Ovary (tissue), 9 donors: ENCODE data around the gene KRTAP3-1. TPM values are rescaled to one million over a fixed set of nuclear protein-coding genes. Genes with fewer than 3 reads are reported as not detected.
"Not testable (repeated sequence)": the region's sequence is repeated elsewhere in the genome, so short reads cannot be mapped to it uniquely, and the experiment has no call there.

ENCODE experiments used
- DNase-seq, 5 donors: peaks; one replicate each; pipeline ENCODE4 v3.0.0-alpha.2; 2019 to 2020
- H3K27ac ChIP-seq, 2 donors: fragments of 200-600 bp; one replicate each; pipeline versions ENCODE4 v1.5.1 to v1.8.0; 2019 to 2022
- H3K27me3 ChIP-seq: fragments of 200-600 bp; one replicate; pipeline ENCODE4 v1.8.0; 2022
- H3K36me3 ChIP-seq: fragments of 200-600 bp; sonication (generic); one replicate; pipeline ENCODE4 v1.5.1; 2019
- H3K4me1 ChIP-seq: one replicate; pipeline ENCODE4 v1.8.1; 2013; ENCODE audit warnings: mild to moderate bottlenecking, moderate library complexity; ENCODE audit not compliant: insufficient read depth
- H3K4me3 ChIP-seq: fragments of 200-600 bp; sonication (generic); one replicate; pipeline ENCODE4 v1.5.1; 2017
- H3K9me3 ChIP-seq, 2 donors: fragments of 200-600 bp in 1 of 2; sonication (generic) in 1 of 2; one replicate each; pipeline versions ENCODE4 v1.5.1 to v1.8.1; 2013 to 2019; ENCODE audit warnings: mild to moderate bottlenecking in 1 of 2, moderate library complexity in 1 of 2
- EP300 ChIP-seq: sonication (generic); formaldehyde crosslinking; IDR thresholded peaks from one replicate; pipeline ENCODE4 v1.6.1; 2017; ENCODE audit warnings: antibody characterized with exemption
- POLR2A ChIP-seq: fragments of 450-650 bp; IDR thresholded peaks from one replicate; pipeline ENCODE4 v1.6.1; 2017; ENCODE audit warnings: antibody characterized with exemption, mild to moderate bottlenecking, moderate library complexity
- WGBS, 3 donors: extraction: QIAGEN DNeasy Blood & Tissue Kit in 1 of 3; methylation state at CpG; one replicate each; pipeline versions ENCODE4 v1.1.5 to v1.1.7; 2013 to 2017; 5-methylcytosine and 5-hydroxymethylcytosine counted together
- intact Hi-C, 4 donors: fragments of 100-400 bp; cut with DNase I; formaldehyde crosslinking; loops; one replicate each; pipeline versions ENCODE4 v1.11.0 to v1.15.1; 2022 to 2023
- polyA plus RNA-seq, 2 donors: library from polyadenylated mRNA; stranded (reverse); fragments of 200-250 nt in 1 of 2; fragments of 350-450 nt in 1 of 2; fragmentation: Illumina TruSeq in 1 of 2; extraction: RNeasy Lipid Tissue Mini Kit (QIAGEN cat#74804) in 1 of 2; gene quantifications; one replicate each; pipeline ENCODE4 v1.2.3, GENCODE V29; 2013 to 2014
- total RNA-seq, 7 donors: library from RNA; depleted of rRNA in 2 of 7; stranded (reverse); fragments of >200 nt in 2 of 7; fragmentation: NEBNext Ultra II Directional in 3 of 7; extraction: Animal tissue kit (Norgen Biotek cat#: 25700) in 3 of 7; gene quantifications; one replicate each; pipeline versions ENCODE4 v1.1.0 to v1.2.4, GENCODE V29; 2016 to 2023
- TF ChIP-seq, protein P1 (sequence below), 3 donors: fragments of 450-650 bp in 2 of 3; fragments of 200-600 bp in 1 of 3; IDR thresholded peaks; one replicate each; pipeline versions ENCODE4 v1.5.1 to v1.8.0; 2016 to 2022; ENCODE audit warnings: antibody characterized with exemption in 3 of 3, mild to moderate bottlenecking in 1 of 3
- donor health status: DM: no; HTN: no; CAD: no; lungs with moderate emphysema.
- donor health status: DM: no; HTN: no; CAD: no.
- donor health status: Bipolar disorder and iron deficiency.
- donor health status: DM: yes; HTN: yes; CAD: no.
- donor health status: DM: no; HTN: no; CAD: no.
- donor health status: DM: yes; HTN: yes; CAD: no.

The KRTAP3-1 gene
- total and polyA plus RNA-seq, 9 donors: not detected

DNA sequence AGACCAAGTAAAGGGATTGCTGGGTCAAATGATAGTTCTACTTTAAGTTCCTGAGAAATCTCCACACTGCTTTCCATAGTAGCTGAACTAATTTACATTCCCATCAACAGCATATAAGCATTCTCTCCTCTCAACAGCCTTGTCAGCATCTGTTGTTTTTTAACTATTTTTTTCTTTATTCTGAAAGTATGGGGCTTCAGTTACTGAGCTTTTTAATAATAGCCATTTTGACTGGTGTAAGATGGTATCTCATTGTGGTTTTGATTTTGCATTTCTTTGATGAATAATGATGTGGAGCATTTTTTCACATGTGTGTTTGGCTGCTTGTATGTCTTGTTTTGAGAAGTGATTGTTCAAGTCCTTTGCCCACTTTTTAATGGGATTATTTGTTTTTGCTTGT is 43.6 kb upstream of the KRTAP3-1 start:
- no peak overlapping the region for H3K27ac ChIP-seq
- H3K36me3 ChIP-seq: no peaks in the 10 kb centered on the region
- no peaks in the 10 kb centered on the region for H3K27me3 ChIP-seq
- no peak for DNase-seq
- H3K4me1 ChIP-seq: no peaks in the 10 kb centered on the region
- TF ChIP-seq, protein P1, sequence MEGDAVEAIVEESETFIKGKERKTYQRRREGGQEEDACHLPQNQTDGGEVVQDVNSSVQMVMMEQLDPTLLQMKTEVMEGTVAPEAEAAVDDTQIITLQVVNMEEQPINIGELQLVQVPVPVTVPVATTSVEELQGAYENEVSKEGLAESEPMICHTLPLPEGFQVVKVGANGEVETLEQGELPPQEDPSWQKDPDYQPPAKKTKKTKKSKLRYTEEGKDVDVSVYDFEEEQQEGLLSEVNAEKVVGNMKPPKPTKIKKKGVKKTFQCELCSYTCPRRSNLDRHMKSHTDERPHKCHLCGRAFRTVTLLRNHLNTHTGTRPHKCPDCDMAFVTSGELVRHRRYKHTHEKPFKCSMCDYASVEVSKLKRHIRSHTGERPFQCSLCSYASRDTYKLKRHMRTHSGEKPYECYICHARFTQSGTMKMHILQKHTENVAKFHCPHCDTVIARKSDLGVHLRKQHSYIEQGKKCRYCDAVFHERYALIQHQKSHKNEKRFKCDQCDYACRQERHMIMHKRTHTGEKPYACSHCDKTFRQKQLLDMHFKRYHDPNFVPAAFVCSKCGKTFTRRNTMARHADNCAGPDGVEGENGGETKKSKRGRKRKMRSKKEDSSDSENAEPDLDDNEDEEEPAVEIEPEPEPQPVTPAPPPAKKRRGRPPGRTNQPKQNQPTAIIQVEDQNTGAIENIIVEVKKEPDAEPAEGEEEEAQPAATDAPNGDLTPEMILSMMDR (IDR thresholded peaks at IDR 0.05): no peak
- TF ChIP-seq EP300 (no peak), POLR2A (no peak)
- H3K9me3 ChIP-seq: no peaks in the 10 kb centered on the region
- intact Hi-C loops: no loop called here
- H3K4me3 ChIP-seq: no peak overlapping the region

DNA sequence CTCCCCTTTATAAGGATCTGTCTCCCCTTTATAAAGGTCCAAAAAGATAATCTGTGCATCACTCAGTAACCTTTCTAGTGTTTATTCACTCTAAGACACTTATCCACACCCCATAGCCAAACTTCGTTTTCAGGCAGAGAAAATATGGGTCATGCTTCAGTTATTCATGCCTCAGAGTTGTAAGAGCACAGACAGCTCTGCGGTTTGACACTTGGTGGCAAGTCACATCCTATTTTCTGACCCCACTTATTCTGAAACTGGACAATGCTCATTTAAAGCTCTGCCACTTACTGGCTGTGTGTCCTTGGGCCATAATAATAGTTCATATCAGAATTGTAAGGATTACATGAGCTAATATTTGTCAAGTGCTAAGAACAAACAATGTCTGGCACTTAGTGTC is 40.2 kb upstream of the KRTAP3-1 start:
- Histone ChIP-seq H3K9me3 (no peaks in the 10 kb centered on the region), H3K4me1 (no peaks in the 10 kb centered on the region), H3K4me3 (no peak overlapping the region), H3K27me3 (no peaks in the 10 kb centered on the region), H3K27ac (no peak overlapping the region), H3K36me3 (no peaks in the 10 kb centered on the region)
- DNase-seq: no peak
- intact Hi-C loops: no loop called here
- WGBS, 3 donors: 32 to 35% (median 34%) methylated on average over 2 of the region's 2 CpGs
- TF ChIP-seq, protein P1 (IDR thresholded peaks at IDR 0.05): no peak
- TF ChIP-seq POLR2A (no peak), EP300 (no peak)

DNA sequence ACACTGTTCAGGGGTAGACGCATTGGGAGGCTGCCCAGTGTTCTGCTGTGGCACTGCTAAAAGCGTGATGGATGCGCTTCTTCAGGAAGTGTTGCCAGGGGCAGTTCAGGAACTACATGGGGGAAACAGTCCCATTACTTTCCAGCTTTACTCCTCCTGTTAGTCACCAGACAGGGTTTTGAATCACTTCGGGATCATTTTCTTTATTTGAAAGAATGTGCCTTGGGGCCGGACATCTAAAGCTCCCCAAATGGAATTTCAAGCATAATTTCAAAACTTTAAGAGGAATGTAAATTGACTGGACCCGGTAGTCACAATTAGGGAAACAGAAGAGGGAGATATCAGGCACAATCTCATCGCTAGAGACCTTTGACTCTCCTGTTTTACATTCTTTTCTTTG is 39.5 kb upstream of the KRTAP3-1 start:
- TF ChIP-seq, protein P1 (IDR thresholded peaks at IDR 0.05): no peak
- no peak for TF ChIP-seq EP300
- no peak for TF ChIP-seq POLR2A
- H3K27ac ChIP-seq: no peak overlapping the region
- WGBS, 3 donors: 32 to 48% (median 33%) methylated on average over 7 of the region's 7 CpGs
- no peaks in the 10 kb centered on the region for H3K36me3 ChIP-seq
- H3K9me3 ChIP-seq: no peaks in the 10 kb centered on the region
- no peaks in the 10 kb centered on the region for H3K27me3 ChIP-seq
- H3K4me1 ChIP-seq: no peaks in the 10 kb centered on the region
- intact Hi-C loops: no loop called here
- no peak for DNase-seq
- H3K4me3 ChIP-seq: no peak overlapping the region

DNA sequence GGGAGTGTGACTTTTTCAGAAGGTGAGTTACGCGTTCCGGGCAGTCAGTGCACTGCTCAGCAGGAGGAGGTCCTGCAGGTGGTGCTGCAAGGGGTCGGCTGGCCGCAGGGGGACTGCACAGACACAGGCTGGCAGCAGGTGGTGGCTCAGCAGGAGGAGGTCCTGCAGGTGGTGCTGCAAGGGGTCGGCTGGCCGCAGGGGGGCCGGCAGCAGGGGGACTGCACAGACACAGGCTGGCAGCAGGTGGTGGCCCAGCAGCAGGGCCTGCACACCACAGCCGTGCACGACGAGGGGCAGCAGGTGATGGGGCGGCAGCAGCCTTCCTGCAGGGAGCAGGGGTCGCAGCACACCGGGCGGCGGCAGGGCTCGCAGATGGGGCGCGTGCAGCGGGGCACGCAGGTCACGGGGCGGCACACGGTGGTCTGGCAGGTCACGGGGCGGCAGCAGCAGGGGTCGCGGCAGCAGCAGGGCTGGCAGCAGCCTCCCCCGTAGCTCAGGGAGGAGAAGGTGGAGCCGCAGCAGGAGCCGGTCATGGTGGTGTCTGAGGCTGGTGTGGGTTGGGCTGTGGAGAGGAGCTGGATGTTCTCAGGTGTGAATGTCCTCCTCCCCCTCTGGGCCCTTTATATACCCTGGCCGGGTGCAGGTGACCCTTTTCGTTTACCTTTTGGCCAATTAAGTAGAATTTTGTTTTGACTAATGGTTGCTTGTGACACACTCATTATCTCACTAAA is 38.0 kb upstream of the KRTAP3-1 start, which contains the start of gene KRTAP2-1:
Gene KRTAP2-1, minus strand, starts transcription at position 582 of the 731 bp plus-strand sequence. Its CDS starts 49 bp downstream, at position 533.
- H3K4me3 ChIP-seq, H3K4me1 ChIP-seq, H3K27ac ChIP-seq, DNase-seq, intact Hi-C loops, H3K36me3 ChIP-seq, H3K27me3 ChIP-seq, H3K9me3 ChIP-seq: not testable (repeated sequence)
- 57 to 70% (median 67%) methylated on average over 10 to 12 of the region's 33 CpGs for WGBS, 3 donors

DNA sequence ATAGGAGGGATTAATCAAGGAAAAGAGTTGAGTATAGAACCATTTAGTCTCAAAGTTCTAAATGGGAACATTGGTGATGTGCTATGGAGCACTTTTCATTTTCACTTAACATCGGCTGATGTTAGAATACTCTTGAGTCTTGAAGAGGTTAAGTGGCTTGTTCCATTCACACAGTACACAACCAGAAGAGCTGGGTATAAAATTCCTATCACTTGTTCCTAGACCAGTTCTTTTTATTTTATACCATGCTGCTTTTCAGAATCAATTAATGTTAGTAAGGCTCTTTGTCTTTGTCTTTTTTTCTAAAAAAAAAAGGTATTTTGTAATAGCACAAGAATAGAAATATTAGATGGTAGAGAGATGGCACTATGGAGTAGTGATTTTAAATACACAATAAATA is 34.0 kb upstream of the KRTAP3-1 start:
- Histone ChIP-seq H3K27me3 (no peaks in the 10 kb centered on the region), H3K4me3 (no peak overlapping the region), H3K4me1 (no peaks in the 10 kb centered on the region), H3K27ac (no peak overlapping the region), H3K9me3 (no peaks in the 10 kb centered on the region), H3K36me3 (no peaks in the 10 kb centered on the region)
- intact Hi-C loops: no loop called here
- 92 to 98% (median 96%) methylated on average over 1 of the region's 1 CpG for WGBS, 3 donors
- no peak for DNase-seq
- TF ChIP-seq POLR2A (no peak), EP300 (no peak)
- TF ChIP-seq, protein P1 (IDR thresholded peaks at IDR 0.05): no peak

DNA sequence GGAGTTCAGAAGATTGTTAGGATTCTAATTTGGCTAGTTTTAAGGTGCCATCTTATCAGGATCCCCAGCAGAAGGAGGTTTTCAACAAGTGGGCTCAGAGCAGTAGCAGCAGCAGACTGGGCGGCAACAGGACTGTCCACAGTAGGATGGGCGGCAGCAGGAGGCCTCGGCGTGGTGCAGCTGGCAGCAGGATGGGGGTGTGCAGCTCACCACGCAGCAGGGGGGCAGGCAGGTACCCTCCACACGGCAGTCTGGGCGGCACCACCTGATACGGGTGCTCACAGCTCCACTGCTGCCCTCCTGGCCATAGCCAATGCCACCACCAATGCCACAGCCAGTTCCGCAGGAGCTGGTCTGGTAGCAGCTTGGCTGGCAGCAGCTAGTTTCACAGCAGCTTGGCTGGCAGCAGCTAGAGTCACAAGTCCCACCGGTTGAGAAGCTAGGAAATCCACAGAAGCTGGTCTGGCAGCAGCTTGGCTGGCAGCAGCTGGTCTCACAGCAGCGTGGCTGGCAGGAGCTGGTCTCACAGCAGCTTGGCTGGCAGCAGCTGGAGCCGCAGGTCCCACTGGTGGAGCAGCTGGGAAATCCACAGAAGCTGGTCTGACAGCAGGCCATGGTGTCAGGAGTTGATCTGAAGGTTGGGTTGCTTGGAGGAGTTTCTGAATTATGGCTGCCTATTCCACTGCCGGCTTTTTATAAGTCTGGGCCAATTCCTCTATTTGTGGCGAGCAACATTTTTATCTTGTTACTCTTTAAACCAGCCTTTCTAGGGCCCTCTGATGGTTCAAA is 32.0 kb upstream of the KRTAP3-1 start, which contains the start of gene KRTAP1-1:
Gene KRTAP1-1, minus strand, starts transcription at position 668 of the 789 bp plus-strand sequence. Its CDS starts 53 bp downstream, at position 615.
- H3K4me3 ChIP-seq, intact Hi-C loops, H3K36me3 ChIP-seq, H3K4me1 ChIP-seq, H3K9me3 ChIP-seq, DNase-seq, H3K27ac ChIP-seq, H3K27me3 ChIP-seq: not testable (repeated sequence)
- 75 to 83% (median 76%) methylated on average over 14 of the region's 14 CpGs for WGBS, 3 donors
